Measurements from ENCODE around the gene ZBTB20. TPM values are rescaled to one million over a fixed set of nuclear protein-coding genes. Genes with fewer than 3 reads are reported as not detected.

The ZBTB20 gene
- polyA plus RNA-seq, 3 donors: 1.3 to 3.2 (median 2.0) TPM

GRCh38 chr3:114660124-114660523, 487.0 kb downstream of the ZBTB20 start:
- Mint-ChIP-seq H3K9me3 (peaks cover 0 to 10% (median 2%) of the 10 kb centered on the region in 7 donors), H3K36me3 (peaks cover 0 to 3% of the 10 kb centered on the region in 2 donors), H3K4me1 (no peaks in the 10 kb centered on the region), H3K4me3 (no peak overlapping the region), H3K27me3 (ENCODE audit: low read depth in 3 of 3) (no peaks in the 10 kb centered on the region), H3K27ac (no peak overlapping the region)
- H3K36me3 ChIP-seq (replicated peaks in 1 of 2; ENCODE audit: control insufficient read depth in 1 of 2, insufficient read depth in 2 of 2, low read length in 2 of 2): no peaks in the 10 kb centered on the region
- H3K9me3 ChIP-seq (replicated peaks in 1 of 2; ENCODE audit: control insufficient read depth in 1 of 2, insufficient read depth in 1 of 2, low read length in 2 of 2): peaks cover 0 to 2% of the 10 kb centered on the region in 2 donors
- no peaks in the 10 kb centered on the region for H3K79me2 ChIP-seq (ENCODE audit: insufficient read depth, low read length)
- no peaks in the 10 kb centered on the region for H3K4me1 ChIP-seq (ENCODE audit: control insufficient read depth in 1 of 2, insufficient read depth in 2 of 2, low read length in 2 of 2)
- H3K9ac ChIP-seq (ENCODE audit: insufficient read depth, low read length, poor library complexity, severe bottlenecking): no peak overlapping the region
- intact Hi-C loops (cut with micrococcal nuclease): no loop called here
- H3K4me3 ChIP-seq (replicated peaks in 1 of 3; ENCODE audit: low read depth in 2 of 3, low read length in 3 of 3): no peak overlapping the region
- WGBS (ENCODE audit: insufficient coverage): no CpG with 5 or more reads among the region's 6 CpGs
- no peak overlapping the region for H3K4me2 ChIP-seq (replicated peaks; ENCODE audit: extremely low read depth, low read length, poor library complexity, severe bottlenecking)
- H3K27ac ChIP-seq (ENCODE audit: low read depth in 1 of 2, low read length in 2 of 2): no peak overlapping the region
- no peak for DNase-seq
- TF ChIP-seq CTCF (IDR thresholded peaks at IDR 0.05): no peak
- no peaks in the 10 kb centered on the region for H4K20me1 ChIP-seq (ENCODE audit: insufficient read depth, low read length)
- no peak overlapping the region for H2AFZ ChIP-seq (ENCODE audit: insufficient read depth, low read depth, low read length, poor library complexity, severe bottlenecking)
- H3K27me3 ChIP-seq (ENCODE audit: control insufficient read depth in 2 of 2, insufficient read depth in 2 of 2, low read length in 2 of 2): no peaks in the 10 kb centered on the region

- no peak overlapping the region for H3K4me3 Mint-ChIP-seq
- no peak overlapping the region for H3K9ac ChIP-seq (ENCODE audit: insufficient read depth, low read length, poor library complexity, severe bottlenecking)
Observed at GRCh38 chr3:114659109-114660061, 487.7 kb downstream of the ZBTB20 start.

More at GRCh38 chr3:114659109-114660061, 487.7 kb downstream of the ZBTB20 start:
- Histone ChIP-seq H3K4me2 (replicated peaks; ENCODE audit: extremely low read depth, low read length, poor library complexity, severe bottlenecking) (no peak overlapping the region), H3K27ac (ENCODE audit: low read depth in 1 of 2, low read length in 2 of 2) (no peak overlapping the region), H3K9me3 (replicated peaks in 1 of 2; ENCODE audit: control insufficient read depth in 1 of 2, insufficient read depth in 1 of 2, low read length in 2 of 2) (peaks cover 0 to 2% of the 10 kb centered on the region in 2 donors), H3K4me1 (ENCODE audit: control insufficient read depth in 1 of 2, insufficient read depth in 2 of 2, low read length in 2 of 2) (no peaks in the 10 kb centered on the region), H3K79me2 (ENCODE audit: insufficient read depth, low read length) (no peaks in the 10 kb centered on the region), H3K27me3 (ENCODE audit: control insufficient read depth in 2 of 2, insufficient read depth in 2 of 2, low read length in 2 of 2) (no peaks in the 10 kb centered on the region), H4K20me1 (ENCODE audit: insufficient read depth, low read length) (no peaks in the 10 kb centered on the region), H3K36me3 (replicated peaks in 1 of 2; ENCODE audit: control insufficient read depth in 1 of 2, insufficient read depth in 2 of 2, low read length in 2 of 2) (no peaks in the 10 kb centered on the region), H2AFZ (ENCODE audit: insufficient read depth, low read depth, low read length, poor library complexity, severe bottlenecking) (no peak overlapping the region), H3K4me3 (replicated peaks in 1 of 3; ENCODE audit: low read depth in 2 of 3, low read length in 3 of 3) (no peak overlapping the region)
- peaks cover 0 to under 1% of the 10 kb centered on the region in 2 donors for H3K36me3 Mint-ChIP-seq
- 100% methylated on average over 1 of the region's 5 CpGs for WGBS (ENCODE audit: insufficient coverage)
- no peak overlapping the region for H3K27ac Mint-ChIP-seq
- H3K9me3 Mint-ChIP-seq: peaks cover 0 to 11% (median 2%) of the 10 kb centered on the region in 7 donors
- H3K27me3 Mint-ChIP-seq (ENCODE audit: low read depth in 3 of 3): no peaks in the 10 kb centered on the region
- DNase-seq: no peak
- no peak for TF ChIP-seq CTCF (IDR thresholded peaks at IDR 0.05)
- H3K4me1 Mint-ChIP-seq: no peaks in the 10 kb centered on the region
- intact Hi-C loops (cut with micrococcal nuclease): no loop called here

All from CD14-positive monocyte (primary cell).